ENCODE measurements around the gene KIFAP3.
"Not testable (repeated sequence)": the region's sequence is repeated elsewhere in the genome, so short reads cannot be mapped to it uniquely, and the experiment has no call there.

The KIFAP3 gene

DNA sequence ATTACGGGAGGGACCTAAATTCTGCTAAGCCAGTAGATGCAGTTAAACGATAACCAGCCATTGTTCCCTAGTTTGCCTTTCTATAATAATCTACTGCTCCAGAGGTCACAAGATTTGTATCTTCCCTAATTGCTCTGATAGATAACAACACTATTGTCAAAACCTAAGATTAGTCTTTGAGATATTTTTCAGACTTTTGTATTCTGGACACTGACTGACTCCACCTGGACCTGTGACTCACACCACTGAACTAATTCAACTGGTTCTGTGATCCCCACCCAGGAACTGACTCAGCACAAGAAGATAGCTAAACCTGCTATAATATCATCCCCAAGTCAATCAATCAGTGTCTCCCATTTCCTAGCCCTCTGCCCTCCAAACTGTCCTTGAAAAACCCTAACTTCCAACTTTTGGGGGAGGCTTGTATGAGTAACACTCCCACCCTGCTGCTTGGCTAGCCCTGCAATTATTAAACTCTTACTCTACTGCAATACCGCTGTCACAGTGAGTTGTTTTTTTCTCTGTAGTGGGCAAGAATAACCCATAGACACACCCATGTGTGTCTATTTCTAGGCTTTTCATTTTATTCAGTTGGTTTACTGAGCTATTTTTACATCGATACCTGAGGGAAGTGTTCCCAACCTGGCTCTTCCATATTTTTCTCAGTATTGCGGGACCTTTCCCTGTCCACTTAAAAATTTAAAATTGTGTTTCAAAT, 11.2 kb downstream of the KIFAP3 start:
- DNase-seq: no peak

DNA sequence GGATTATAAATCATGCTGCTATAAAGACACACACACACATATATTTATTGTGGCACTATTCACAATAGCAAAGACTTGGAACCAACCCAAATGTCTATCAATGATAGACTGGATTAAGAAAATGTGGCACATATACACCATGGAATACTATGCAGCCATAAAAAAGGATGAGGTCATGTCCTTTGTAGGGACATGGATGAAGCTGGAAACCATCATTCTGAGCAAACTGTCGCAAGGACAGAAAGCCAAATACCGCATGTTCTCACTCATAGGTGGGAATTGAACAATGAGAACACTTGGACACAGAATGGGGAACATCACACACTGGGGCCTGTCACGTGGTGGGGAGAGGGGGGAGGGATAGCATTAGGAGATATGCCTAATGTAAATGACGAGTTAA, 12.8 kb downstream of the KIFAP3 start:
- DNase-seq: not testable (repeated sequence)

DNA sequence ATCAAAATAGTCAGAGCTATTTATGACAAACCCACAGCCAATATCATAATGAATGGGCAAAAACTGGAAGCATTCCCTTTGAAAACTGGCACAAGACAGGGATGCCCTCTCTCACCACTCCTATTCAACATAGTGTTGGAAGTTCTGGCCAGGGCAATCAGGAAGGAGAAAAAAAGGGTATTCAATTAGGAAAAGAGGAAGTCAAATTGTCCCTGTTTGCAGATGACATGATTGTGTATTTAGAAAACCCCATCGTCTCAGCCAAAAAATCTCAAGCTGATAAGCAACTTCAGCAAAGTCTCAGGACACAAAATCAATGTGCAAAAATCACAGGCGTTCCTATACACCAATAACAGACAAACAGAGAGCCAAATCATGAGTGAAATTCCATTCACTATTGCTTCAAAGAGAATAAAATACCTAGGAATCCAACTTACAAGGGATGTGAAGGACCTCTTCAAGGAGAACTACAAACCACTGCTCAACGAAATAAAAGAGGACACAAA, 14.4 kb downstream of the KIFAP3 start:
- not testable (repeated sequence) for DNase-seq

DNA sequence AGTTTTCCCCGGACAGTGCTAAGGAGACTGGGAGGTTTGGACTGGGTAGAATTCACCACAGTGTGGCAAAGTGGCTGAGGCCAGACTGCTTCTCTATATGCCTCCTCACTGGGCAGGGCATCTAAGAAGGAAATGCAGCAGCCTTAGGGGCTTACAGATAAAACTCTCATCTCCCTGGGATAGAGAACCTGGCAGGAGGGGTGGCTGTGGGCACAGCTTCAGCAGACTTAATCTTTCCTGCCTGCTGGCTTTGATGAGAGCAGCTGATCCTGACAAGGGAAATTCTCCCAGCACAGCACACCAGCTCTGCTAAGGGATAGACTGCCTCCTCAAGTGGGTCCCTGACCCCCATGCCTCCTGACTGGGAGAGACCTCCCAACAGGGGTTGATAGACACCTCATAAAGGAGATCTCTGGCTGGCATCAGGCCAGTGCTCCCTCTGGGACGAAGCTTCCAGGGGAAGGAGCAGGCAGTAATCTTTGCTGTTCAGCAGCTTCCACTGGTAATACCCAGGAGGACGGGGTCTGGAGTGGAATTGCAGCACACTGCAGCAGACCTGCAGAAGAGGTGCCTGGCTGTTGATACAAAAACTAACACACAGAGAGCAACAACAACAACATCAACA, 25.2 kb downstream of the KIFAP3 start:
- no peak for DNase-seq

DNA sequence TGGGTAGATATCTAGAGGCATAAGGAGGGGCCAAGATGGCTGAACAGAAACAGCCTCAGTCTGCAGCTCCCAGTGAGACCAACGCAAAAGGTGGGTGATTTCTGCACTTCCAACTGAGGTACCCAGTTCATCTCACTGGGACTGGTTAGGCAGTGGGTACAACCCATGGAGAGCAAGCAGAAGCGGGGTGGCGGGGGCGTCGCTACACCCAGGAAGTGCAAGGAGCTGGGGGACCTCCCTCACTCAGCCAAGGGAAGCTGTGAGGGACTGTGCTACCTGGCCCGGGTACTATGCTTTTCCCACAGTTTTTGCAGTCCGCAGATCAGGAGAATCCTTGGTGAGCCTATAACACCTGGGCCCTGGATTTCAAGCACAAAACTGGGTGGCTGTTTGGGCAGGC, 26.0 kb downstream of the KIFAP3 start:
- no peak for DNase-seq

DNA sequence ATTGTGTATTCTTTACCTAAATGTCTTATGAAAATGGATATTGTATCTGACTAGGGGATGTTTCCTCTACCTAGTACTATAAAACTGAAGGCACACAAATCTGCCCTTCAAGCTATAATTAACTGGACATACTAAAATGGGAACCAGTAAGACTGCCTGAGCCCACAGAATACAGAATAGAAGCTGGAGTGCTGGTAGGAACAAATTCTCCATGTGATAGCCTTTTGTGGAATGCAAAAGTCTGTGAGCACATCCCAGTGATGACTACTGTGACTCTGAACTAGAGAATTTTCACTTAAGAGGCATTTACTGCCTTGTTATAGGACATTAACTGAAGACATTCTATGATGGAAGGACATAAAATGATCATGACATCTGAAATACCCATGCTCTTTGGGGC, 30.3 kb downstream of the KIFAP3 start:
- DNase-seq: no peak

DNA sequence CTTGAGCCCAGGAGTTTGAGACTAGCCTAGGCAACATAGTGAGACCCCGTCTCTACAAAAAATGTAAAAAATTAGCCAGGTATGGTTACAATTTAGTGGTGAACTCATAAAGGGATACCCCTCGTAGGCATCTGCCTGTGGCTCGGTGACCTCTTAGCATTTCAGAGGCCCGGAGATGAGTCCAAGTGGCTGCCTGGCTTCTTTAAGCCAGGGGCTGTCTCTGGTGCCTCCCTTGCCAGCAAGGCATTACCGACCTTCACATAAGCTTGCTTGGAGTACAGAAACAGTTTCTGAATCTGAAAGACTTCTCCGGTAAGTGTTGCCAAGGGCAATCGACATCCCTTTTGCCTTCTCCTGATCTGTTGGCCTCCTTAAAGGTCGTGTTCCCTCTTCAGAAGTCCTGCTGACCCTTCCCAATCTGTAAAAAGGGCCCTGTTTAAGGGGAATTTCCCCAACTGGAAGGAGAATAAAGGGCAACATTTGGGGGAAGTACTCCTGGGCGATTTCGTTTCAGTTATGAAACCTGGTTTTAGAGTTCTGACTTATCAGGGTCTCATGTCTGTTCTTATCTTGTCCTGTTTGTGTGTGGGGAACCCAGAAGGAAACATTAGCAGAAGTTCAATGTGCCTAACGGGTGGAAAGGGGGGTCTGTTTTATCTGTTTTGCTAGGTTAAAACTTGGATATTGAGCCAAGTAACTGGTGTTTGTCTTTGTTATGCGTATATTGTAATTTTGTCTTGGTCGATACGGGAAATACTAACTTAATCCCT, 32.9 kb downstream of the KIFAP3 start:
- DNase-seq: no peak

DNA sequence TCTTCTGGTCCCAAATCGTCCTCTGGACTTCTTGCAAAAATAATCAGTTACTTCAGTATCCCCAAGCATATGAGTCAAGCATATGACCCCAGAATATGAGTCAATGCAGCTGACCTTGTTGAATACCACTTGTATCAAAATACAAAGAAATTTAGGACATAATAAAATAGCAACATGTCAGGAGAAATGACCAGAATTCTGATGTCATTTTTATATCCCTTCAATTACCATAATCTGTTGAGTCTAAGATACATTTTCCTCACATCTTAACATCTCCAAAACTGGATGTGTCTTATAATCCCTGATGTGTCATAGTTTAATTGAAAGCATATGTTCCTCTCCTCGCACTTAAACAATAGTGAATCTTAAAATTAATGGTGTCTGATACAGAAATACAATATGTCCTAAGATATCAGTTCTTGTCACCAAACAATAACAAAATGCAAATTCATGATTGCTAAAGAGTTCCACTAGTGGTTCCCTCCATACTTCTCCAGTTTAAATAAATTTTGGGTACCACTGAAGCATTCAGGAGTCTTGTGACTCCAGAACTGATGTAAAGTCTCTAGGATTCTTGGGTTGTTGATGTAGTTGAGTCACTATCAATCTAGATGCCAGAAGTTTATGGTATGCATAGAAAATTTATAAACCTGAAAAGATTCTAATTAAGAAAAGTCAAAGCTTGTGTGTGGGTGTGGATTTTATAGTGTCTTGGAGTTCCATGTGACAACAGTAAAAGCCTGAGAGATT, 41.8 kb downstream of the KIFAP3 start:
- DNase-seq: no peak

DNA sequence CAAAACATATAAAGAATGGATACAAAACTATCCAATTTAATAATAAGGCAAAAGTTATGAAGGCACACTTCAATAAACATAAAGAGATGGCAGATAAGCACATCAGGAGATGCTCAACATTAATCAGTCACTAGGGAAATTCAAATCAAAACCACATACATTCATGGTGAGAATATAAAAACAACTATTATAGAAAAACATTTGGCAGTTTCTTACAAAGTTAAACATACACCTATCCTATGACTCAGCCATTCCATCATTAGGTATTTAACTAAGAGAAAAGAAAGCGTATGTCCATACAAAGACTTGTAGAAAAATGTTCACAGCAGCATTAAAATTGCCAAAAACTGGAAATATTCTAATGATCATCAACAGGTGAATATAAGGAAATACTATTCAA, 44.3 kb downstream of the KIFAP3 start:
- no peak for DNase-seq

DNA sequence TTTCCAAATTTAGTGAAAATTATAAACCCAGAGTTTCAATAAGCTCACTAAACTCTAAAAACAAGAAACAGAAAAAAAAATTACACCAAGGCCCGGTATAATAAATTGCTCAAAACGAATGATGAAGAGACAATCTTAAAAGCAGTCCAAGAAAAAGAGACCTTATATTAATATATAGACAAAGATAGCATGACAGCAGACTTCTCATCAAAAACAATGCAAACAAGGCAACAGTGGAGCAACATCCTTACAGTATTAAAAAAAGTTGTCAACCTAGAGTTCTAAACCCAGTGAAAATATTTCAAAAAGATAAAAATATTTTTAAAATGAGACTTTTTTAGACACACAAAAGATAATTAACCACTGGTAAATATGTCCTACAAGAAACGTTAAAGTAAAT, 46.7 kb downstream of the KIFAP3 start:
- DNase-seq: no peak

DNA sequence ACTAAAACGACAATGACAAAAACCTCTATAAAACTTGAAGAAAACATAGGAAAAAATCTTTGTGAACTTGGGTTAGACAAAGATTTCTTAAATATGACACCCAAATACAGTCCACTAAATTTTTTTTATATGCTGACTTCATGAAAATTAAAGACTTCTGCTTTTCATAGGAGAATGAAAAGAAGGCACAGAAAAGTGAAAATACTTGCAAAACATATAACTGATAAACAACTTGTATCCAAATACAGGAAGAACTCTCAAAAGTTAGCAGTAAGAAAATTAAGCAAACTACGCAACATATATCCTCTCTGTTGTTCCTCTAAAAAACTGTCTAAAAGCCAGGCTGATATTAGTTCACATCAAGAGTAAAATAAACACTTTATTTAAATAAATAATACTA, 53.6 kb downstream of the KIFAP3 start:
- no peak for DNase-seq

DNA sequence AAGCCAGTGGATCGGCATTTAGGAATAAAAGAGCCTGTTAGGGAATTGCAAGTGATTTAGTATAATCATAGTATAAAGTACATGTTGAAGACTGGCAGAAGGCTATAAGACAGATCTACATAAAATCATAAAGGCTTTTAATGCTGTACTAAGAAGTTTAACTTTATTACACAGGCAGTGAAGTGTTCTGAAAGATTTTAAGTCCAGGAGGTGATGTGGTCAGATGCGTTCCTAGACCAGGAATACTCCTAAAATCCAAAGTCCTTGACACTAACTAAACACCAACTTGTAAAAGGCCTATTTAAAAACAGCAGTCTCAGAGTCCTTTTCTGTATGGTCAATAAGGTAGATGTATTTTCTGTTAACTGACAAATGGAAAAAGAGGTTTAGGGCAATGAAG, 57.0 kb downstream of the KIFAP3 start:
- DNase-seq: no peak

DNA sequence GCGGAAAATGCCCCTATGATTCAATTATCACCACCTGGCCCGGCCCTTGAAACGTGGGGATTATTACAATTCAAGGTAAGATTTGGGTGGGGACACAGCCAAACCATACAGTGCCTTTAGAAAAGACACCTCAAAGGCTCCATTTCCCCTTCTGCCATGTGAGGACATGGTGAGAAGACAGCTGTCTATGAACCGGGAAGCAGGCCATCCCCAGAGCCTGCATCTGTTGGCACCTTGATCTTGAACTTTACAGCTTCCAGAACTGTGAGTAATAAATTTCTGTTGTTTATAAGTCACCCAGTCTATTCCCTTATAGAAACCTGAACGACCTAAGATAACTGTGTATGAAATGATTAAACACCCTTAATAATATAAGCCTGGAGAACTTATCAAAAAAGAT, 61.6 kb downstream of the KIFAP3 start:
- no peak for DNase-seq

DNA sequence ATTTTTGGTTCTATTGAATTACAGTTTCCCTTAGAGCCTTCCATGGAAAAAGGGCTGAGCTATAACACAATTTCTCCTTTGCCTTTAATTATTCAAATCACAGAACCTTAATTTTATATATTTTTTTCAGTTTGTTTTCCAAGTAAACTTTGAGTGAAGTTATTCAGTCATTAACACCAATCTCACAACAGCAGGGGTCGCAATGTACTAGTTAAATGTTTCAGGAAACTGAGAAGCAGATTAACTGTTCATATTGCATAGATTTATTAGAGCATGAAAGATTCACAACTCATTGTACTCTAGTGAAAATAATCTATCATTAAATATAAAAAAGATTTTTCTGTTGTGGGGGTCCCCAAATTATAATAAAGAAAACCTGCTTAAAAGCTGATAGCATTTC, 64.1 kb downstream of the KIFAP3 start:
- no peak for DNase-seq

DNA sequence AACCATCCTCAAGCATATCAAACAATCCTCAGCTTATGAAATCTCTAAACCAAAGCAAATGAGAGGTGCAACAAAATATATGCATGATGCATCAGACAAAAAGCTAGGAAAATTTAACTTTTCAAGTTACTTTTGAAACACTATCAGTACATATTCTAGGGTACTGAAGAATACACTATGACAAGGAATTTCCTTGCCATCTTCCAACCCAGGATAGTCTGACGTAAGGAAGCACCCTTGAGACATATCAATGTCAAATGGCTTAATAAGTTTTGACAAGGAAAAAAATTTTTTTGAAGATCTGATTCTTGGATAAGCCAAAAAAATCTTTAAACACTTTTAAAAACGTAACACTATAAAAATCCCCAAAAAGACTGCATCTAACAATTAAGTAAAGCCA, 64.9 kb downstream of the KIFAP3 start:
- no peak for DNase-seq

DNA sequence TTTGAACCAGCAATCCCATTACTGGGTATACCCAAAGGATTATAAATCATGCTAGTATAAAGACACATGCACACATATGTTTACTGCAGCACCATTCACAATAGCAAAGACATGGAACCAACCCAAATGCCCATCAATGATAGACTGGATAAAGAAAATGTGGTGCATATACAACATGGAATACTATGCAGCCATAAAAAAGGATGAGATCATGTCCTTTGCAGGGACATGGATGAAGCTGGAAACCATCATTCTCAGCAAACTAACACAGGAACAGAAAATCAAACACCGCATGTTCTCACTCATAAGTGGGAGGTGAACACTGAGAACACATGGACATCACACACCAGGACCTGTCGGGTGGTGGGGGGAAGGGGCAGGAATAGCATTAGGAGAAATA, 65.8 kb downstream of the KIFAP3 start:
- not testable (repeated sequence) for DNase-seq

DNA sequence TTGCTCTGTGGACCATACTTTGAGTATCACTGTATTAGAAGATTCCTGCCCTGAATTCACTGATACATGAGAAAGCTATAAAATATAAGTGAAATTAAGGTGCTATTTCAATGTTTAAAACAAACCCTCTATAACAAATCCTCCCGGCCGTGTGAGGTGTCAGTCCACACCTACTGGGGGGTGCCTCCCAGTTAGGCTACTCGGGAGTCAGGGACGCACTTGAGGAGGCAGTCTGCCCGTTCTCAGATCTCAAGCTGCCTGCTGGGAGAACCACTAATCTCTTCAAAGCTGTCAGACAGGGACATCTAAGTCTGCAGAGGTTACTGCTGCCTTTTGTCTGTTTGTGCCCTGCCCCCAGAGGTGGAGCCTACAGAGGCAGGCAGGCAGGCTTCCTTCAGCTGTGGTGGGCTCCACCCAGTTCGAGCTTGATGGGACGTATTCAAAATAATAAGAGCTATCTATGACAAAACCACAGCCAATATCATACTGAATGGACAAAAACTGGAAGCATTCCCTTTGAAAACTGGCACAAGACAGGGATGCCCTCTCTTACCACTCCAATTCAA, 71.1 kb downstream of the KIFAP3 start:
- not testable (repeated sequence) for DNase-seq

DNA sequence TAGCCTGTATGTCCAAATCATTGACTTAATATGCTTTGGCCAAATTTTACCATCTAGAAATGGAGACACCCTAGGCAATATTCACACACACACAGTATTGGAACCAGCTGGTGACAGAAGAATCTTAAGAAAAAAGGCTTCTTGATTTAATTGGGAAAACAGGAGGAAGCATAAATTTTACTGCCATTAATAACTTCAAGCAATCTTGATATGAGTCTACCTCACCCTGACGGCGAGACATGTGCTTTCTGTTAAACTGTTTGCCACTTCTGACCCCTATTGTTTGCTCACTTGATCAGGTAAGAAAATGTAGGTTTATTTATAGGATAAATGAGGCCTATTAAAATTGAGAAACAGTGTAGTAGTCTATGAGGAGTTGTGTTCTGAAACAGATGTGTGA, 73.2 kb downstream of the KIFAP3 start:
- DNase-seq: no peak

DNA sequence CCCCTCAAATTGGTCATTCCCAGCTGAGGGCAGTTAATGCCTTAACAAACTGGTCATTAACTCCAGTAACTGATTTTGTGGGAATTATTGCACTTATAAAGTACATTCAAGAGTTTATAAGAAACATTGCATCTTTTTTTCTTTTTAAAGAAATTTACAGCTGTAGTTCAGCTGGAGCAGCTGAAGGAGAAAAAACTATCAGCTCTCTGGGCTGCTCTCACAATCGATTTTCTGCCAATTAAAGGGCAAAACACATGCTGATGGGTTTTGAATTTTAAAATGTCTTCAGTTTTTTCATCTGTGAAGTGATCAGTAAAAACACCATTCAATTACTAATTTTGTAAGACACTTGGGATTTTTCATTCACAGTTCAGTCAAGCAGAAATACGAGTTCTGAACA, 74.7 kb downstream of the KIFAP3 start:
- no peak for DNase-seq

DNA sequence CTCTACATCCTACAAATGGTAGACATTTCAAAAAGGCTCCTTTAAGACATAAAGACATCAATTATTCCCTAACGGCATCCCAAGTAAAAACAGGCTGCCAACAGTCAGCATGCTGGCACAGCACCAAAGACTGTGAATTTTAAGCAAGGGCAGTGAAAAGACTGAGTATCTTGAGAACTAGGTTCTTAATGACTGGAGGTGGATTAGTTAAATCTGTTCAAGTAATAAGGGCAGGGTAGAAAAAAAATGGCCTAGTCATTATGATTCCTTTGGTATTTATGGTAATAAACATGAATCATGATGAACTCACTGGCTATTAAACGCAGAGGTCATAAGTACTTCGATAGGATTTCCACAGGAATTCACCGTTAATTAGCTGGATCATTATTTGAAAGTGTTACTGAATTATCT, 75.2 kb downstream of the KIFAP3 start:
- DNase-seq: no peak

DNA sequence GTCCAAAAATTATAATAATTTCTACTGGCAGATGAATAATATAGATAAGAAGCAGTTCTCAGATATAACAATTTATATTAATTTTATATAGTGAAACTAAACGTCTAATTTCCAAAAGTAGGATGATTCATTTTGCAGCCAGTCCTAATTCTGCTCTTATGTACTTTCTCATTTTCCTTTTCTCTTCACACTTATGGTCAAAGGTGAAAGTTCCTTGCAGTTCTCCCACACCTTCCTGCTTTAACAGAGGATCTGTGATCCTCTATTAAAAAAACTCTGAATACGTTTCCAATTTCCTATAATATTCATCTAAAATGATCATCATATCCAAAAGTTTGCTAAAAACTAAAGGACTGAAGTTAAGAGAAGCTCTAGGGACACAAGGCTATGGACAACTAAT, 78.5 kb downstream of the KIFAP3 start:
- no peak for DNase-seq

DNA sequence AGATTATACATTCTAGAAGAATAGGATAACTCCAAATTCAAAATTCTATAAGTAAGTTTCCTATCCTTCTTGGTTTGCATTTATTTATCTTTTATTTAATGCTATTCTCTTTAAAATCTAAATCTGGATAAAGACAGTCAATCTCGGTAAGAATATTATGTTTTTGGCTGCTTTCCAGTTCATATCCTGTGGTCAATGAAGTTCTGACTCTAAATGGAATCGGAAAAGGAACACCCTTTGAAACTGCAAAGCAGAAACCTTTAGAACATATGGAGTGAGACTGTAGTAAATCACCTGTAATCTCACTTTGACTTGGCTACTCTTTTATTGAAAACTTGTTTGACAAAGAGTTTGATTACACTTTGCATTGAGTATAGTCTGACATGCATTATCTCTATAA, 85.2 kb downstream of the KIFAP3 start:
- DNase-seq: no peak

DNA sequence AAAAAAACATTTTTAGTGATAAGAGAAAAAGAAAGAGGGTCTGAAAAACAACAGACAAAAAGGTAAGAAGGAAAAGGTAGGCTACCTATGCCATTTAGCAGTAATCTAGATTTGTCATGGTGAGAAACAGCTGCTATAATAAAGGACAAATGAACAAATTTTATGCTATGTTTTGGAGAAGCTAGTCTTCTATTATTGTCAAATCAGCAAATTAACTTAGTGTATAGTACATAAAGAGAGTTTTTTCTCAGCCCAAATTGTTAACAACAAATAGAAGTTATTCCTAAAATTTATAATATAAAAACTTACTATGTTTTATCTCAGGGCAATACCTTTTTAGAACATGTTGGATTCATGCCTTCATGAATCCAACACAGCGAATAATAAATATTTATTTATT, 88.7 kb downstream of the KIFAP3 start:
- DNase-seq: no peak

Measured in stimulated activated CD4-positive, alpha-beta T cell treated with anti-CD3 and anti-CD28 coated beads, Interleukin-4, amount 100 ng/mL, for 1 hour (primary cell).